ENCODE results near the gene APCS. TPM values are rescaled to one million over a fixed set of nuclear protein-coding genes. Genes with fewer than 3 reads are reported as not detected.

APCS gene
- total RNA-seq, 1 donor from 2014 or later, result not detected

DNA sequence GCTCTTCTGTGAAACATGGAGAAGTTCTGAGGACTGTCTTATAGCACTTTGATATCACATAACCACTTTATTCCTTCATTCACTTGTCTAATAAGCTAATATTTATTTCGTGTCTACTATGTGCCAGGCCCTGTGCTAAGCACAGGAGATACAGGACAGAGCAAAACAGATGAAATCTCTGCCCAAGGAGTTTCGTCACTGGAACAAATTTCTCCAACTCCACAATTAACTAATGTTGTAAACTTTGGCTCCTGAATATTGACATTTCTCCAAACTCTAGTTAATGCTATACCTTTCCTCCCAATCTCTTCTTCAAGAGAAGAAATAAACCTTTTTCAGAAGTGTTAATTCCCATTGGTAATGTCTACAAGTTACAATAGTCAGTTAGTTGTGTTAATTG lies 27.0 kb upstream of the APCS start:
- H3K4me1 ChIP-seq, result no peaks in the 10 kb centered on the region
- H3K36me3 ChIP-seq, result no peaks in the 10 kb centered on the region
- no peaks in the 10 kb centered on the region for H3K27me3 ChIP-seq (ENCODE audit: low read depth)
- intact Hi-C loops (cut with micrococcal nuclease), result no loop called here
- DNase-seq, result no peak
- TF ChIP-seq, protein P1, sequence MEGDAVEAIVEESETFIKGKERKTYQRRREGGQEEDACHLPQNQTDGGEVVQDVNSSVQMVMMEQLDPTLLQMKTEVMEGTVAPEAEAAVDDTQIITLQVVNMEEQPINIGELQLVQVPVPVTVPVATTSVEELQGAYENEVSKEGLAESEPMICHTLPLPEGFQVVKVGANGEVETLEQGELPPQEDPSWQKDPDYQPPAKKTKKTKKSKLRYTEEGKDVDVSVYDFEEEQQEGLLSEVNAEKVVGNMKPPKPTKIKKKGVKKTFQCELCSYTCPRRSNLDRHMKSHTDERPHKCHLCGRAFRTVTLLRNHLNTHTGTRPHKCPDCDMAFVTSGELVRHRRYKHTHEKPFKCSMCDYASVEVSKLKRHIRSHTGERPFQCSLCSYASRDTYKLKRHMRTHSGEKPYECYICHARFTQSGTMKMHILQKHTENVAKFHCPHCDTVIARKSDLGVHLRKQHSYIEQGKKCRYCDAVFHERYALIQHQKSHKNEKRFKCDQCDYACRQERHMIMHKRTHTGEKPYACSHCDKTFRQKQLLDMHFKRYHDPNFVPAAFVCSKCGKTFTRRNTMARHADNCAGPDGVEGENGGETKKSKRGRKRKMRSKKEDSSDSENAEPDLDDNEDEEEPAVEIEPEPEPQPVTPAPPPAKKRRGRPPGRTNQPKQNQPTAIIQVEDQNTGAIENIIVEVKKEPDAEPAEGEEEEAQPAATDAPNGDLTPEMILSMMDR (IDR thresholded peaks at IDR 0.05; ENCODE audit: borderline replicate concordance), result no peak
- no peak overlapping the region for H3K4me3 ChIP-seq
- peaks cover 10% of the 10 kb centered on the region for H3K9me3 ChIP-seq (replicated peaks)
- H3K27ac ChIP-seq (replicated peaks), result no peak overlapping the region

DNA sequence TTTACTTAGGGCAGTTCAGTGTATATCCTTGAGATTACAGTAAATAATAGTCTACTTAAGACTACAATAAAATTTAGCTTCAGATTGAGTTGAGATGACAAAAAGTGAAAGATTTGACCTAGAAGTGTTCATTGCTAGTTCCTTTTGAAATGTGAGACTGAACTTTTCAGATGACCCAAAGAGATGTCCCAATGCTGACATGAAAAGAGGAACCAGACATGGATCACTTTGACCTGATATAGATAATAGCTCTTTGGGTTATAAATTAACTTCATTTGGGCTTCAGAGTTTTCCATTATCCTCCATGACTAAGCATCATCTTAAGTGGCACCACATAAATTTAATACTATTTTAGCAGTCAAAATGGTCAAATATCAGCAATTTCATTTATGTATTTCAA lies 26.1 kb upstream of the APCS start:
- Histone ChIP-seq H3K4me3 (no peak overlapping the region), H3K27ac (replicated peaks) (no peak overlapping the region), H3K27me3 (ENCODE audit: low read depth) (no peaks in the 10 kb centered on the region), H3K36me3 (no peaks in the 10 kb centered on the region), H3K9me3 (replicated peaks) (peaks cover 16% of the 10 kb centered on the region), H3K4me1 (no peaks in the 10 kb centered on the region)
- TF ChIP-seq, protein P1 (IDR thresholded peaks at IDR 0.05; ENCODE audit: borderline replicate concordance), result no peak
- no peak for DNase-seq
- intact Hi-C loops (cut with micrococcal nuclease), result no loop called here

DNA sequence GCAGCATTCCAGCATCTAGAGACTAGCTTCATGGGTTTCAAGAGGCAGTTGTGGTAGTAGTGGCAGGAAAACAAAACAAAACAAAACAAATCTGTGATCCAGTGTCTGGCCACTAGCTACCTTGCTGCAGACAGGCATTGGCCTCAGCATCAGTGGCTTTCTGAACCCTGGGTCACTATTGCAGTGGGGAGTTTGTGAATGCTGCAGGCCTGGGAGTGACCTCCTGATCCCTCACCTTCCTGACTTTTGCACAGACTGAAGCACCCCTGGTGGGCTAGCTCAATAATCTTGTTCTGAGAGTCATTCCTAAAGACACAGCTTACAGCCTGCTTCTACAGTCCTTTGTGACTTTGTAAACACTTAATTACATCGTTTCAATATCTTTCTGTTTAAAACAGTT lies 24.9 kb upstream of the APCS start:
- no peak for DNase-seq
- Histone ChIP-seq H3K4me1 (no peaks in the 10 kb centered on the region), H3K36me3 (no peaks in the 10 kb centered on the region), H3K4me3 (no peak overlapping the region), H3K9me3 (replicated peaks) (peaks cover 16% of the 10 kb centered on the region), H3K27me3 (ENCODE audit: low read depth) (no peaks in the 10 kb centered on the region), H3K27ac (replicated peaks) (no peak overlapping the region)
- intact Hi-C loops (cut with micrococcal nuclease), result no loop called here
- TF ChIP-seq, protein P1 (IDR thresholded peaks at IDR 0.05; ENCODE audit: borderline replicate concordance), result no peak

DNA sequence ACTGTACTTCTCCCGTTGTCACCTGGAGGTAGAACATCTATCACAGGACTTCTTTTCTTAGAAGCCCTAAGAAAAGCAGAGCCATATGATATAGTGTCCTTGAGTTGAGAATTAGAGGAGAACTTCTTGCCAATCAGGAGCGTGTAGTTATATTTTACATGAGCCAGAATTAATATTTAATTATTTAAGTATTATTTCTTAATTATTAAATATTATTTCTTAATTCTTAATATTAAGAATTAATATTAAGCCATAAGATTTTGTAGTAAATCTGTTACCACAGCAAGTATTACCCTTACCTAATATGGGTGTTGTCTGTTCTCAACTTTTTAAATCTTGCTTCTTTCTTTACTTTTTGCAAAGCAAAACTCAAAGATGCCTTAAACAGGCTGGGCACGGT lies 10.2 kb upstream of the APCS start:
- Histone ChIP-seq H3K27ac (replicated peaks) (no peak overlapping the region), H3K4me1 (no peaks in the 10 kb centered on the region), H3K27me3 (ENCODE audit: low read depth) (no peaks in the 10 kb centered on the region), H3K4me3 (no peak overlapping the region), H3K9me3 (replicated peaks) (no peaks in the 10 kb centered on the region), H3K36me3 (no peaks in the 10 kb centered on the region)
- DNase-seq, result no peak
- TF ChIP-seq, protein P1 (IDR thresholded peaks at IDR 0.05; ENCODE audit: borderline replicate concordance), result no peak
- intact Hi-C loops (cut with micrococcal nuclease), result no loop called here

DNA sequence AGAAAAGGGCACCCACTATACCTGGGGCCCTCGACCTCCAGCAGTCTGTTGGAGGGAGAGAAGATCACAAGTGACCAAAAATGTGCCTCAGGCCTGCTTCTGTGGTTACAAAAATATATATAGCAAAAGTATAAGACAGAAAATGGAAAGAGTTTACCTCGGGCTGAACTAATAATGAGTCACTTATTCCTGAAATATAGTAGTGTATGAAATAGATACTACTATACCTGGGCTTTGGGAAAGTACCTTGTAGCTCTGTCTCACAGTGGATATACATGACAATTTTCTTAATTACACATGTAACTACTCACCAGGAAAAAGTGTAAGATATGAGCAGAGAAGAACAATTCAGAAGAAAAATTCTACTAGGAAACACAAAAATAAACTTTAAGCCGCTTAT lies 7.3 kb upstream of the APCS start:
- H3K4me1 ChIP-seq, result no peaks in the 10 kb centered on the region
- H3K27ac ChIP-seq (replicated peaks), result no peak overlapping the region
- no peaks in the 10 kb centered on the region for H3K27me3 ChIP-seq (ENCODE audit: low read depth)
- no peaks in the 10 kb centered on the region for H3K9me3 ChIP-seq (replicated peaks)
- no peak for DNase-seq
- intact Hi-C loops (cut with micrococcal nuclease), result no loop called here
- no peaks in the 10 kb centered on the region for H3K36me3 ChIP-seq
- TF ChIP-seq, protein P1 (IDR thresholded peaks at IDR 0.05; ENCODE audit: borderline replicate concordance), result no peak
- no peak overlapping the region for H3K4me3 ChIP-seq

DNA sequence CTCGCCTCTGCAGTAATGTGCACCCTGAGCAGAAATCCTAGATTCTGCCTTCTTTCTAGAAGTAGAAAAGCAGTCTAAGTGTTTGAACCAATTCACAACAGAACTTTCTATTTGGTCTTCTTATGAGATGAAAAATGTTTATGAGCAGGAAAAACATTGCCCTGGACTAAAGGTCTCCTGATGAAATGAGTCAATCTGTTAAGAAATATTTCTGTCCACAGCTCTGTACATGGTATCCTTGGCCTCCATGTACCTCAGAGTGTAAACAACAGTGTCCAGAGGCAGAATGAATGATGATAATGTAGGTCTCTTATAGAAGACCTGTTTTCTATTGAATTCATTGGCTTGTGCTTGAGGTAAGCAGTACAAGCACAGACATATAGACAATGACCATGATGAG lies 6.2 kb upstream of the APCS start:
- H3K9me3 ChIP-seq (replicated peaks), result no peaks in the 10 kb centered on the region
- no peak overlapping the region for H3K4me3 ChIP-seq
- DNase-seq, result no peak
- H3K36me3 ChIP-seq, result no peaks in the 10 kb centered on the region
- H3K27ac ChIP-seq (replicated peaks), result no peak overlapping the region
- no peaks in the 10 kb centered on the region for H3K27me3 ChIP-seq (ENCODE audit: low read depth)
- TF ChIP-seq, protein P1 (IDR thresholded peaks at IDR 0.05; ENCODE audit: borderline replicate concordance), result no peak
- intact Hi-C loops (cut with micrococcal nuclease), result no loop called here
- no peaks in the 10 kb centered on the region for H3K4me1 ChIP-seq

Measured in left ventricle myocardium inferior (tissue), 1 donor.